Measurements from ENCODE around the gene JPT2.
A peak's percentile ranks its signal among the peaks of the same experiment; 100 is the strongest.

JPT2 gene

DNA sequence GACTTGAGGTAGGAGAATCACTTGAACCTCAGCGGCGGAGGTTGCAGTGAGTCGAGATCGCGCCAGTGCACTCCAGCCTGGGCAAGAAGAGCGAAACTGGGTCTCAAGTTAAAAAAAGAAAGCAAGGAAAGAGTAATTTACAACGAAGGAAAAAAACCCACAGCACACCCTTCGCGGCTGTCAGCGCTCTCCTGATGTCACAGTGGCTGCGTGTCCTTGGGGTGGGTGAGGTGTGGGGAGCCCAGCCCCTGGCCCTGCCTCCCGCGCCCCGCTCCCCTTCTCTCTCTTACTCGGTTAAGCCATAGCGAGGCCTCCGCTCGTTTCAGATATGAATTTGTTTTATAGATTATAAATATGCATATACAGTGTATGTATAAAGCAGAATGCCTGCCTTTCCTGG, 740 bp upstream of the JPT2 start:
- DNase-seq, result peak; percentile 4

DNA sequence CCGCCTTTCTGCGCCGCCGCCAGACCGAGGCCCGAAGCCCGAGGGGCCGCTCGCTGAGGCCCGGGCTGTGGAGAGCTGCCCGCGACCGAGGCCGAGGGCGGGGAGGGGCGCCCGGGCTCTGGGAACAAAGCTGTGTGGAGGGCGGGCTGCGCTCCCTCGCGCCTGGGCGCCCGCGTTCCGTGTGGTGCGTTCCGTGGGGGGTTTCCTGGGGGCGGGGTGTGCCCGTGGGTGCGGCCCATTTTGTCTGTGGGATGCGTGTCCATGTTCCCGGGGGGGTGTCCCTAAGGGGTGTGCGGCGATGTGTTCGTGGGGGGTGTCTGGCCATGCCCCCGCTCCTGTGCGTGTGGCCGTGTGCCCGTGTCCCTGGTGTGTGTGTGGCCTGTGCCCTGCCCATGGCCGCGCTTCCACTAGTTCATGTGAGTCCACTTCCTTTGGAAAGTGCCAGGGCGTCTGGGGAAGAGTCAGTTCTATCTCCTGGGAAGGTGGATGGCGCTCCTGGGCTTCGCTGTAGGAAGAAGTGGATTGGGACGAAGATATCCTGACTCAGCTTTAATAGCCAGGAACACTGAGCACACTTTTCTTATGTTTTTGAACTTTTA, 520 bp downstream of the JPT2 start:
- DNase-seq, result peak; percentile 49

DNA sequence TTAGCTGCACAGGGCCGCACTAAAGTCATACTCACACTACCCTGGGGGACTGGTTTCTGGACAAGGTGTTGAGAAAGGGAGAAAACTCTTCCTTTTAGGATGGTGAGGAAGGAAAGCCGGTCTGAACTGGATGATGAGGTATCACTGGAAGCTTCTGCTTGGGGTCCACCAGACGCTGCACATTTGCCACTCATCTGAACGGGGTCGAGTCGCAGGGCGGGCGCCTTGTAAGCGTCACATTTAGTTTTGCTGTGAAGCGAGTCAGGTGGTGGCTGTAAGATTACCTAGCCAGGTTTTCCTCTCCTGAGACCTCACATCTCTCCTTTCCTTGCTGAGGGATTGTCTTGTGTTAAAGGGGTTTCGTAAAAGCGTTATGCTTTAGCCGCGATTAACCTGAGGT, 2.3 kb downstream of the JPT2 start:
- no peak for DNase-seq

DNA sequence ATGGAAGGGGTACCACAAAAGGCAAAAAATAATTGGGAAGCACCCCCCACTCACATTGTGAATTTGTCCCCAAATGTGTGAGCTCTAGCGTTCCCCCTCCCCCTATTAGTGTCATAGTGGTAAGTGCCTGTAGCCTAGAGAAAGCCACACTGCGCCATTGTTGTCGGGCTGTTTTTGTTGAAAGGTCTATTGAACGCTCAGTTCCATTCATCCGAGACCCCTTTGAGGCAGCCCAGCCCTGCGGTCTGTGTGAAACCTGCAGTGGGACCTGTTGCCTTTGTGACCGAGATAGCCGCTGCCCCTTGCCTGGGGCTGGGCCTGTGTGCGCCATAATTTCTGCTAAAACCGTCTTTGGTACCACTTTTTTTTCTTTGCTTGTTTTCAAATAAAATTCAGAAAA, 3.0 kb downstream of the JPT2 start:
- no peak for DNase-seq

DNA sequence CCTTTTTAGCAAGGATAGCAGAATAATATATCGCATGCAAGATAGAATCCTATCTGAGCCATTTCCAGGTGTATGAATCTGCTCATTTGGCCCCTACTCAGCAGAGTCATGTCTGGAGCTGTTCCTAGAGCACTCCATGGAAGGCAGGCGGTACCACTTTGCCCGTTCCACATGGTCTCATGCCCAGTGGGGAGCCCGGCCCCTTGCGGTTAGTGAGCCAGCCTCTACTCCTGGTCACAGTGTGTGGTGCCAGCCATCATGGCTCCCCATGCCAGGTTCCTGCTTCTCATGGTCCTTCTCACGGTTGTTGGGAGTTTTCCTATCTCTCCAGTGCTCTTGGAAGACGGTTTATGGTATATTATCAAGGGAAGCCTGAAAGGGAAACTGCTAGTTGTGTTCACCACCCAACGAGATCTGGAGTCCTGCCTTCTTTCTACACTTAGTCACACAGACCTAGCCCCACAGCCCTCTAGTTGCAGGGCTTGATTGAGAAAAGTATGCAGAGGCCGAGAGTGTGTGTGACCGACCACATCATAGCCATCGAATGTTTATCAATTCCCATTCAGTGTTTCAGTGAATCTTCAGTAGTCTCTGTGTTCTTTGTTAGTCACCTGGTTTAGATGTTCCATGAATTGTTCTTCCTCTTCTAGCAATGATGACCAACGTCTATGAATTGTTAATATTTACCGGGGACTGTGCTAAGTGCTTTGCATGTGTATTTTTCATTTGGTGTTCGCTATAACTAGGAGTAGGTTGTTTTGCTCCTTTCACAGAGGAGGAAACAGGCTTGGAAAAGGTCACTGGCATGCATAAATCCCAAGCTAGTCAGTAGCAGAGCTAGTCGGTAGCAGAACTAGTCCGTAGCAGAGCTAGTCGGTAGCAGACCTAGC, 9.6 kb downstream of the JPT2 start:
- DNase-seq, result no peak

DNA sequence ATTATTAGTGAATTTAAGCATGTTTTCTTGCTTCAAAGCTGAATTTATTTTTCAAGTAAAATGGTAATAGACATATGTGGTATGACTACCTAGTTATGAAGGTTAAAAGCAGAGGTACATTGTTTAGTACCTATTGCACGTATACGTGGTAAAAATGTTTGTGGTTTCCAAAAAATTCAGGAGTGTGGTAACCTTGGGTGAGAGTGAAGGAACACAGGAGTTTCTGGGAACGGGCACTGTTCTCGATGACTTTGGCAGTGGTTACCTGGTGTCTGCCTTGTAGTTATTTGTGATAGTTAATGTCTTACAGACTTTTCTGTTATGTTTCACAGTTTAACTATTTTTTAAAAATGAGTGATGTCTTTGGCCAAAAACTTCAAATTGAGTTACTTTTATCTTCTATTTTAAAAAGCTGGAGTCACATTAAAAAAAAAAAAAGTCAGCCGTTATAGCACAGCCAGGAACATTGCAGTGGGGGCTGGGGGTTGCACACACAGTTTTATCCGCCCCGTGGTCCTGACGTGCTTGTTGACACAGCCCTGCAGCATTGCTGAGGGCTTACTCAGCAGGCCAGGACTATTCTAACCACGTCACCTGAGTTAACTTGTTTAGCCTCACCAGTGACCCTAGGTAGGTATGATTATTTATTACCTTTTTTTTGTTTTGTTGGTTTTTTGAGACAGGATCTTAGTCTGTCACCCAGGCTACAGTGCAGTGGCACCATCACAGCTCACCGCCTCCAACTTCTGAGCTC, 10.9 kb downstream of the JPT2 start:
- no peak for DNase-seq

DNA sequence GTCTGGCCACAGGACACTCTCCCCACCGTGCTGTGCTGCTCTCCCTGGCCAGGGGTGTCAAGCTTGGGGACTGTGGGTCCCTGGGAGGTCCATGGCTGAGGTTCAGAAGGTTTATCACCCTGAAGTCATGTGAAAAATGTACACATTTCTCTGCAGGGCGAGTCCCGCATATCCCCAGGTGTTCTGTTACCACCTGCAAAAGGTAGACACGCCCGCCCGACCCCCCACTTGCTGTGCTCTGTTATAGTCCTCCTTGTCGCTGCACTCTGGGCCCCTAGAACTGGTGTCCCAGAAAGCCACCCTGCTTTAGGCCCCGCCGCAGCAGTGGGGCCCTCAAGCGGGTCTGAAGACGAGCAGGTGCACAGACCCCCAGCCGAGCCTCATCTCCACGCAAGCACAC, 11.8 kb downstream of the JPT2 start:
- no peak for DNase-seq

DNA sequence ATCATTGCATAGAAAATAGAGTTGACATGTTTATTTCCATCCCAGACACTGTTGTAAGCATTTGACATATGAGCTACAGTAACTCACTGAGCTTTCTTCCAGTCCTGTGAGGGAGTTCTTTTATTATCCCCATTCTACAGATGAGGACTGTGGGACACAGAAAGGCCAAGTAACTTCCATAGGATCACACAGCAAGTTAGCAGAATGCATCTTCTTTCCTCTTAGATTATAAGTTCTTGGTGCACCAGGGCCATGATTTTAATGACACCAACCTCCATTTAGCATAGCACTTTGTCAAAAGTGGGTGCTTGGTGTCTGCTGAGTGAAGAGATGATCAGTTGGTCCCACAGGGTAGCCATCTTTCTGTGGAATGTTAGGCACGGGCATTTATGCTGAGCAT, 12.7 kb downstream of the JPT2 start:
- no peak for DNase-seq

DNA sequence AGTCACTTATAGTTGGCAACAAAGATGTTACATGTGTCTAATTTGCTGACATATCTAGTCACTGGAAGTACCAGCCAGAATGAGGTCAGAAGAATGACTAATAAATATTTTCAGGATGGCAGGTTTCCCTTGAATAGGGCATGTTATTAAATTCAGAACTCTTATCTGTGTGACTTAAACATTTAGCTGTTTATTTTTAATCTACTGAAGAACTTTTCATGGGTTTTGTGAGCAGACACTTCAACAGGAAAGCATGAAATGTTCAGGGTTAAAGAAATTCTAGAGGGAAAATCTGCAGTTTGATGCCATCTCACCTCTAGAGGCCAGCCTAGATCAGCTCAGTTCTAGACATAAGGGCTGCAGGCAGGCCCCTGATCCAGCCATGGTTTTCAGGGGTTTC, 13.2 kb downstream of the JPT2 start:
- DNase-seq, result no peak

DNA sequence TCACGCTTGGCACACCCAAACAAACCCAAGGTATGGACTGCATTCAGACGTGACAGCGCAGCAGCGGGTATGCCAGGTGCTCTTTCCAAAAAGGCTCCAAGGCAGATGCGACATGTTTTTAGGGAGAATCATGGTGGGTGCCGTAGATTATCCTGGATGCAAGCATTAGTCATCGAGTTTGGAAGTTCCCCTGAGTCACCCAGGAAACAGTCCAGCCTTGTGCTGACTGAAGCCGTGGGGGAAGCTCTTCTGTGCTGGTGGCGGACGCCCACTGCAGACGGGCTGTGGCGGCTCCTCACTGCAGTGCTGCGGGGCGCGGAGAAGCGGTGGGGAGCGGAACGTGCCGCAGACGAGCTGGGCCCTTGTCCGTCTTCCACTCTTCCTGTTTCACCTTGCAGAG, 13.9 kb downstream of the JPT2 start:
- no peak for DNase-seq

DNA sequence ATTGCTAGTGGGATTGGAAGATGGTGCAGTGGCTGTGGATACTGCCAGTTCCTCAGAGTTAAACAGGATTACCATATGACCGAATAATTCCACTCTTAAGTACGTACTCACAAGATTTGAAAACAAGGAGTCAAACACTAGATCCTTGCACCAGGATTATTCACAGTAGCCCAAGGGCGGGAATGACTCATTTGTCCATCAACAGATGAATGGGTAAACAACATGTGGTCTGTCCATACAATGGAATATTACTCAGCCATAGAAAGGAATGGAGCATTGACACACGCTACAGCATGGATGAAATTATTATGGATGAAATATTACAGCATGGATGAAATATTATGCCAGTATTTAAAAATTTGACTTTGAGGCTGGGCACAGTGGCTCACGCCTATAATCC, 18.8 kb downstream of the JPT2 start:
- no peak for DNase-seq

DNA sequence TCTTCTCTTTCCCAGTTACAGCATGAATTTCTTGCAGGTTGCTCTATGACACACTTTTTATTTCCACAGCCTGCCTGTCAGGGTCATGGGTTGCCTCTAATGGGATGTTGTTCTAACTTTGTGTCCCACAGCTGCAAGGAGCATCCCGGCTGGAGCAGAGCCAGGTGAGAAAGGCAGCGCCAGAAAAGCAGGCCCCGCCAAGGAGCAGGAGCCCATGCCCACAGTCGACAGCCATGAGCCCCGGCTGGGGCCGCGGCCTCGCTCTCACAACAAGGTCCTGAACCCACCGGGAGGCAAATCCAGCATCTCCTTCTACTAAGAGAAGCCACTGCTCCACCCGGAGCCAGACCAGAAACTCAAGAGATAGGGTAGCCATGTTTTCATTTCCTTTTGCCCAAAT, 20.6 kb downstream of the JPT2 start:
- DNase-seq, result no peak

DNA sequence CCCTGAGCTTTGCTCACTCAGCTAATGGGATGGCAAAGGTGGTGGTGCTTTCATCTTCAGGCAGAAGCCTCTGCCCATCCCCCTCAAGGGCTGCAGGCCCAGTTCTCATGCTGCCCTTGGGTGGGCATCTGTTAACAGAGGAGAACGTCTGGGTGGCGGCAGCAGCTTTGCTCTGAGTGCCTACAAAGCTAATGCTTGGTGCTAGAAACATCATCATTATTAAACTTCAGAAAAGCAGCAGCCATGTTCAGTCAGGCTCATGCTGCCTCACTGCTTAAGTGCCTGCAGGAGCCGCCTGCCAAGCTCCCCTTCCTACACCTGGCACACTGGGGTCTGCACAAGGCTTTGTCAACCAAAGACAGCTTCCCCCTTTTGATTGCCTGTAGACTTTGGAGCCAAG, 22.2 kb downstream of the JPT2 start:
- DNase-seq, result no peak

DNA sequence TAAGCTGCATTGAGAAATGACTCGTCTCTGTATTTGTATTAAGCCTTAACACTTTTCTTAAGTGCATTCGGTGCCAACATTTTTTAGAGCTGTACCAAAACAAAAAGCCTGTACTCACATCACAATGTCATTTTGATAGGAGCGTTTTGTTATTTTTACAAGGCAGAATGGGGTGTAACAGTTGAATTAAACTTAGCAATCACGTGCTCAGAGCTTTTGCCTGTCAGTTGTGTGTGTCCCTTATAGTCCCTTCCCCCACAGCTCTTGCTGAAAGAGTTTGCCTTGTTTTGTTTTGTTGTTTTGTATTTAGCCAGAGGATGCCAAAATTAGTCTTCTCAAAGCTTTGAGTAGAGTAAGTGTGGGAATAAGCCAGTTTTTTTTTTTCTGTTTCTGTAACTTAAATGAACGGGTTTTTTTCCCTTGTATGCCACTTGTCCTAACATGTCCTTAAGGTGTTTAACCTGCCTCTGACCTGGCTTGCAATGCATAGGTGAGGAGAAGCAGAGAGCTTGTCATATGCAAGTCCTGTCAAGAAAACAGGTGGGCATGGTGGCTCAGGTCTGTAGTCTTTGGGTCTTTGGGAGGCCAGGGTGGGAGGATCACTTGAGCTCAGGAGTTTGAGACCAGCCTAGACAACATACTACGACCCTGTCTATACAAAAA, 23.3 kb downstream of the JPT2 start:
- no peak for DNase-seq

DNA sequence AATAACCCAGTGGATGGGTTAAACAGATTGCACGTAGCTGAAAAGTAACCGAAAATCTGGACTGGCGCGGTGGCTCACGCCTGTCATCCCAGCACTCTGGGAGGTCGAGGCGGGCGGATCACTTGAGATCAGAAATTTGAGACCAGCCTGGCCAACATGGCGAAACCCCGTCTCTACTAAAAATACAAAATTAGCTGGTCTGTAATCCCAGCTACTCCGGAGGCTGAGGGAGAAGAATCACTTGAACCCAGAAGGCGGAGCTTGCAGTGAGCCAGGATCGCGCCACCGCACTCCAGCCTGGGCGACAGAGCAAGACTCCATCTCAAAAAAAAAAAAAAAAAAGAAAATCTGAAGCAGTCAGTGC, 27.2 kb downstream of the JPT2 start:
- peak; percentile 38 for DNase-seq

DNA sequence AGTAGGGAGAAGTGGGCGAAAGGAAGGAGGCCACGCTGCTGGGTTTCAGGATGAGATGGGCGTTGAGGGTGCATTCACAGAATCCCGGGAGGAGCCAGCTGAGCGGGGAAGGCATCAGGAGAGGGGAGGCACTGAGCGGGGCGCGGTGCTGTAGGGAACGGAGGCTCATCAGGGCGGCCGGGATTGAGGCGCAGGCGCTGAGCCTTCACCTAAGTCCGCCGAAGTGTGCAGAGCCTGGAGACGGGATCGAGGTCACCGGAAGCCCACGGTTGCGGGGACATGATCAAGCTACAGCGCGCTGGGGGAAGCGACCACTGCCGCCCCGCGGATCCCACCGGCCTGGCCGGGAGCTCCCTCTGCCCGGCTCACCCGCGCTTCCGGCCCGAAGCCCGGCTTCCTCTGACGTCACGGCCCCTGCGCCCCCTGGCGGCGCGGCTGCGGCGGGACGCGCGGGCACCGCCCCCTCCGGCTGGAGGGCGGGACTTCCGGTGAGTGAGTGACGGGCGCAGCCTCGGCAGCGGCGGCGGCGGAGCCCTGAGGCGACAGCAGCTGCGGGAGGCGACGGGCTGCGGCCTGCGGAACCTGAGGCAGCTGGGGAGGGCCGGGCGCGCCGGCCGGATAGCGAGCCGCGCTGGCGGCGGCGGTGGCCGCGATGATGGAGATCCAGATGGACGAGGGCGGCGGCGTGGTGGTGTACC, 27.8 kb downstream of the JPT2 start, which contains the start of gene MAPK8IP3:
Gene MAPK8IP3 (plus strand): TSS at position 508 of the 698 bp plus-strand sequence. CDS start 145 bp downstream, at position 653.
- peak; percentile 95 for DNase-seq

DNA sequence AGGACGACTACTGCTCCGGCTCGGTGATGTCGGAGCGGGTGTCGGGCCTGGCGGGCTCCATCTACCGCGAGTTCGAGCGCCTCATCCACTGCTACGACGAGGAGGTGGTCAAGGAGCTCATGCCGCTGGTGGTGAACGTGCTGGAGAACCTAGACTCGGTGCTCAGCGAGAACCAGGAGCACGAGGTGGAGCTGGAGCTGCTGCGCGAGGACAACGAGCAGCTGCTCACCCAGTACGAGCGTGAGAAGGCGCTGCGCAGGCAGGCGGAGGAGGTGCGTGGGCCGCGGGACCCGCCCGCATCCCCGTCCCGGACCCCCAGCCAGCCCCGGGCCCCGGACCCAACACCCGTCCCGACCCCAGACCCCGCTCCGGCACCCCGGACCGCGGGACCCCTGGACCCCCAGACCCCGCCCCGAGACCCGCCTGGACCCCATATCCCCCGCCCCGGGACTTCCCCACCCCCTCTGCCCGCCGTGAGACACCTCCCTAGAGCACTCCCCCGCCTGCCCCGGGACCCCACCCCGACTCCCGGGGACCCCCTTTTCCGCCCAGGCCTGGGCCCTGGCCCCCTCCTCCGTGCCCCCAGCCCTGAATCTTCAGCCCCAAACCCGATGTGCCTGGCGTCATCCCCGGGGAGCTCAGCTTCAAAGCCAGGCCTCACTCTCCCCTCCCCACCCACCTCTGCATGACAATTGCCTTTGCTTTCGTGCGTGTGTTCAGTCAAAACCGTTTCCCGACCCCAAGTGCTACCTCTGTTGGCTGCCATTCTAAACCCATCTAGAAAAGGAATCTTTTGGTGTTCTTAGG, 28.5 kb downstream of the JPT2 start:
- peak; percentile 40 for DNase-seq

DNA sequence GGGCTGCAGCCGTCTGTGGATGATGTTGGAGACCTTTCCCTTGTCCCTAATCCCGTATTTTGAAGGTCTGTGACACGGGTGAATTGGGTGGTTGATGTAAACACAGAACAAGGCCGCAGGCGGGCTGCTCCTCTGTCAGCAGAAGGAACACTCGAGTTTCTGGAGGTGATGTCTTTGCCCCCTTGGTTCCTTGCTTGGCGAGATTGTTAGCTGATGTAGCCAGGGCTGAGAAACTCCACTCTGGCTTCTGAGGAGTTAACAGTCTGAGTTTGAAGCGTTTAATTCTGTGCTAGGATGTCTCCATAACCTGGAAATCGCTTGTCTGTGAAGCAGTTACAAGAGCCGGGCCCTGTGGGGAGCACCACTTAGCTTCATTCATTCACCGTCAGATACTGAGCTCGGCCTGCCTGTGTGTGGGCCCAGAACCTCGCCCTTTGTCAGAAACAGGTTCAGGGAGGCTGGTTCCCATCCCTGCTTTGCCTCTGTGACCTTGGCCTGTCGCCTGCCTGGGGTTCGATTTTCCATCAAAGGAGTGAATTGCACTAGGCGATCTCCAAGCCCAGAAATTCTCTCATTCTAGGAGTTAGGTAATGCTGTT, 29.2 kb downstream of the JPT2 start:
- DNase-seq, result no peak

DNA sequence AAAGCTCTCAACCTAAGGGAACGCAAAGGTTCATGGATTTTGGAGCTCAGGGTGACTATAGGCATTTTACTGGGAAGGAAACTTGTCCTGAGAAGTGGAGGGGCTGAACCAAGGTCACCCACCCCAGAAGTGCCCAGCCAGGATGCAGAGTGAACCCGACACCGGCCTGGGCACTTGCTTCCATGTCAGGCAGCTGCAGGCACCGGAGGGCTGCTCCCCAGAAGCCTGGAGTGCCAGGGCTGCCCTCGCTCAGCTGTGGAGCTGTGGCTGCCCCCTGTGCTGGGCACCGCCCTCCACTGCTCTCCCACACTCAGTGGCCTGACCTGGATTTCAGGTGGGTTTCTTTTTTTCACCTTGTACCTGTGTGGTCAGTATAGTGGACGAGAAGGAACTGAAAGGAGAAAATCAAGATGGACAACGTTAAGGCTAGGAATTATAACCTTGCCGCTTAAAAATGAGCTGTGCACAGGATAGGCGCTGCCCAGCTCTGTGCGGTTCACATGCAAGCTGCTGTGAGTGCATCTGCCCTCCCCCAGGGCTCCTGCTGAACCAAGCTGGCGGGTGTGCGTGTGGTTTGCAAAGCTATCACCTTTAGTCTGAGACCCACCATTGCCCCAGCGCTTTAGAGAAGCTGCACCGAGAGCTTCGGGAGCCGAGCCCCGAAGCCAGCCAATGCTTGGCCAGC, 30.1 kb downstream of the JPT2 start:
- DNase-seq, result no peak

DNA sequence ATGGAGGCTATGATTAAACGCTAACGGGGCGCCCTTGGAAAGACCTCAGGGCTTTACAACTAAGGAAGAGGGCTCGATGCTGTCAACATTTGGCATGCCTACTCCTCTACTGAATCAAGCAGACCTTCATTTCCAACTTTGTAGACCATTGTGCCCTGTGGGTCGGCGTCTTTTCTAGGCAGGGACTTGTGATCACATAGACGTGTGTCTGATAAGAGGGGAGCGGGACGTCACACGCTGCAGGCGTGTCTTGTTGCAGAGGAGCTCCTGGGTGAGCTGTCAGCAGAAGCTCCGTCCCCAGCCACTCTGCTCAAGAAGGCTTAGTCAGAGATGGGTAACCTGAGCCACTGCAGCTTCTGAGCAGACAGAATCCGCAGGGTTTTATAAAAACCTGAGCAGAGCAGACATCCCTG, 30.7 kb downstream of the JPT2 start:
- no peak for DNase-seq

DNA sequence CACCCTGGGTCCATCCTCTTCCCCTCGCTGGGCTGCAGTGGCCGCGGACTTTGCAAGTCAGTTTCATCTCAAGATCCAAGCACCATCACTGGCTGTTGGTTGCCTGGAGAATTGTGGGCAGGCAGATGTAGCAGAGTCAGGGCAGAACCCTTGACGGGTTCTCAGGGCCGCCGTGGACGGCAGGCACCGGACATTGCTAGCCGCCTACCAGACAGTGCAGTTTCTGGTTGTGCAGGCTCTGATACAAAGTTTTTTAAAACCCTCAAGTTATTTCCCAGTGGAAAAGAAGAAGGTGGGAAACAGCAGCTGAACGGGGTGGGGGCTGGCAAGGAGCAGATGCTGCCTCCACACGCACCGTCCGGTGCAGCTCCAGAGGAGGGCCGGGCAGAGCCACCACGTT, 31.3 kb downstream of the JPT2 start:
- no peak for DNase-seq

Measured in CD4-positive, alpha-beta T cell treated with Interleukin-21 for 1 hour (primary cell).